ENCODE measurements around the gene TTF1. TPM values are rescaled to one million over a fixed set of nuclear protein-coding genes. Genes with fewer than 3 reads are reported as not detected.

Gene TTF1
- total RNA-seq, 3 donors from 2014 or later, result 11.2 to 18.0 (median 16.8) TPM

- Histone ChIP-seq H3K27ac (no peak overlapping the region), H3K36me3 (no peaks in the 10 kb centered on the region), H3K9me3 (no peaks in the 10 kb centered on the region), H3K4me1 (peaks cover 0 to 12% of the 10 kb centered on the region in 2 donors), H3K27me3 (no peaks in the 10 kb centered on the region), H3K4me3 (no peak overlapping the region)
- TF ChIP-seq POLR2AphosphoS5 (IDR thresholded peaks at IDR 0.05) (no peak), CTCF (IDR thresholded peaks at IDR 0.05) (no peak), POLR2A (IDR thresholded peaks at IDR 0.05) (no peak)
- intact Hi-C loops (cut with DNase I; ENCODE audit: low total_unique reads), result no loop called here
- DNase-seq (ENCODE audit: low spot score in 2 of 2), result no peak
These were observed 48.9 kb downstream of the TTF1 start for GRCh38 chr9:132357764-132358163.

- intact Hi-C loops (cut with DNase I; ENCODE audit: low total_unique reads), result no loop called here
- H3K36me3 ChIP-seq, result no peaks in the 10 kb centered on the region
- no peaks in the 10 kb centered on the region for H3K9me3 ChIP-seq
- H3K27me3 ChIP-seq, result no peaks in the 10 kb centered on the region
- H3K4me3 ChIP-seq, result no peak overlapping the region
- TF ChIP-seq POLR2A (IDR thresholded peaks at IDR 0.05), result no peak
- no peak for TF ChIP-seq POLR2AphosphoS5 (IDR thresholded peaks at IDR 0.05)
- no peak for TF ChIP-seq CTCF (IDR thresholded peaks at IDR 0.05)
- H3K4me1 ChIP-seq, result peaks cover 0 to 17% of the 10 kb centered on the region in 2 donors
- no peak for DNase-seq (ENCODE audit: low spot score in 2 of 2)
- no peak overlapping the region for H3K27ac ChIP-seq
These were observed 50.2 kb downstream of the TTF1 start for GRCh38 chr9:132356324-132356924.

GRCh38 chr9:132354637-132355355 lies 51.8 kb downstream of the TTF1 start, which contains the start of gene SETX:
Gene SETX (minus strand): TSS chr9:132354986. CDS start chr9:132349428, 5,558 bp downstream.
- H3K4me1 ChIP-seq, result peaks cover 0 to 17% of the 10 kb centered on the region in 2 donors
- no peaks in the 10 kb centered on the region for H3K9me3 ChIP-seq
- intact Hi-C loops (cut with DNase I; ENCODE audit: low total_unique reads), result no loop called here
- H3K4me3 ChIP-seq, result peak within 1 kb of the TSS; percentile 70 to 94 (median 85)
- H3K27ac ChIP-seq, result peak within 1 kb of the TSS; percentile 88 to 93
- H3K27me3 ChIP-seq, result no peaks in the 10 kb centered on the region
- DNase-seq (ENCODE audit: low spot score in 2 of 2), result peak; percentile 96 to 97
- peak; percentile 72 to 87 (median 80) for TF ChIP-seq POLR2AphosphoS5 (IDR thresholded peaks at IDR 0.05)
- peak; percentile 69 for TF ChIP-seq POLR2A (IDR thresholded peaks at IDR 0.05)
- peak in 1 of 3 donors; percentile 8 for TF ChIP-seq CTCF (IDR thresholded peaks at IDR 0.05)
- no peaks in the 10 kb centered on the region for H3K36me3 ChIP-seq

GRCh38 chr9:132351404-132352045 lies 55.1 kb downstream of the TTF1 start:
- no peak overlapping the region for H3K4me3 ChIP-seq
- intact Hi-C loops (cut with DNase I; ENCODE audit: low total_unique reads), result no loop called here

More at GRCh38 chr9:132351404-132352045, 55.1 kb downstream of the TTF1 start:
- TF ChIP-seq POLR2AphosphoS5 (IDR thresholded peaks at IDR 0.05) (no peak), CTCF (IDR thresholded peaks at IDR 0.05) (no peak), POLR2A (IDR thresholded peaks at IDR 0.05) (no peak)
- peaks cover 0 to 17% of the 10 kb centered on the region in 2 donors for H3K4me1 ChIP-seq
- H3K27me3 ChIP-seq, result no peaks in the 10 kb centered on the region
- no peak for DNase-seq (ENCODE audit: low spot score in 2 of 2)
- no peaks in the 10 kb centered on the region for H3K9me3 ChIP-seq
- no peak overlapping the region for H3K27ac ChIP-seq
- no peaks in the 10 kb centered on the region for H3K36me3 ChIP-seq
